HCT116 (cell line): ENCODE data around the gene LRRC14B. TPM values are rescaled to one million over a fixed set of nuclear protein-coding genes. Genes with fewer than 3 reads are reported as not detected.

Experiments
- ATAC-seq: fragments of 200-7000 bp; cut with Tn5 transposase; 2 replicates; pipeline ENCODE4 v1.9.1; 2020; ENCODE audit warnings: mild to moderate bottlenecking, moderate library complexity
- BruUV-seq: library from RNA; stranded (reverse); fragments of 400-500 nt; replicated peaks from 2 replicates; lab custom pipeline; 2021; lab: Mats Ljungman, UMichigan
- CTCF ChIA-PET: fragments of 300-600 bp; sonication (Branson Sonifier 250); formaldehyde crosslinking; loops from one replicate; lab custom pipeline; 2021; ENCODE audit warnings: antibody characterized with exemption; lab: Charles Lee
- POLR2A ChIA-PET: fragments of 300-600, 350-600 bp; sonication (Branson Sonifier 250); formaldehyde crosslinking; loops from one replicate; lab custom pipeline; 2021; ENCODE audit warnings: antibody characterized with exemption; lab: Charles Lee
- RAD21 ChIA-PET, 2 experiments: fragments of 300-600 bp; sonication (Branson Sonifier 250); formaldehyde crosslinking; loops; one replicate each; lab custom pipeline; 2023; ENCODE audit warnings: low total read pairs in 2 of 2; ENCODE audit not compliant: uncharacterized antibody in 2 of 2, unreplicated experiment in 2 of 2, low non-redundant PET in 1 of 2; lab: Charles Lee
- DNase-seq: peaks from one replicate; pipeline ENCODE4 v3.0.0-alpha.2; 2010; ENCODE audit warnings: low read depth, low spot score
- H2AFZ ChIP-seq: fragments of 200-600 bp; shearing (Covaris generic), sonication (generic); 2 replicates; pipeline ENCODE4 v1.6.1; 2017; ENCODE audit warnings: low read depth, mixed run types, mixed read lengths, antibody characterized with exemption, low read length; ENCODE audit not compliant: poor library complexity, severe bottlenecking
- H3K27ac ChIP-seq: 2 replicates; pipeline ENCODE4 v1.5.1; 2012; ENCODE audit warnings: low read depth, low read length
- H3K27me3 ChIP-seq: fragments of 200-600 bp; sonication (generic); 2 replicates; pipeline ENCODE4 v1.6.1; 2016; ENCODE audit warnings: mixed run types, low read length, mixed read lengths; ENCODE audit not compliant: insufficient read depth
- H3K36me3 ChIP-seq, 2 experiments: fragments of 200-500 bp in 1 of 2; fragments of 200-600 bp in 1 of 2; sonication (Bioruptor generic) in 1 of 2; sonication (generic) in 1 of 2; 2 replicates each; pipeline versions ENCODE4 v1.5.1 to v1.6.1; 2014 to 2016; ENCODE audit warnings: low read length in 2 of 2, inconsistent platforms in 1 of 2, mixed read lengths in 1 of 2, mixed run types in 1 of 2; ENCODE audit not compliant: insufficient read depth in 2 of 2, control insufficient read depth in 1 of 2
- H3K4me1 ChIP-seq, 2 experiments: fragments of 200-600 bp in 1 of 2; sonication (generic) in 1 of 2; 2 replicates each; pipeline versions ENCODE4 v1.5.1 to v1.6.1; 2012 to 2017; ENCODE audit warnings: low read length in 2 of 2, inconsistent platforms in 1 of 2, mild to moderate bottlenecking in 1 of 2, mixed read lengths in 1 of 2, mixed run types in 1 of 2, moderate library complexity in 1 of 2; ENCODE audit not compliant: insufficient read depth in 2 of 2, control insufficient read depth in 1 of 2
- H3K4me2 ChIP-seq: fragments of 200-600 bp; sonication (generic); 2 replicates; pipeline ENCODE4 v1.6.1; 2017; ENCODE audit warnings: mixed run types, low read length, mixed read lengths
- H3K4me3 ChIP-seq, 2 experiments: fragments of 200-600 bp in 1 of 2; sonication (generic) in 1 of 2; replicated peaks in 1 of 2; 2 replicates each; pipeline ENCODE4 v1.5.1; 2011 to 2016; ENCODE audit warnings: low read length in 2 of 2, control low read depth in 1 of 2, low read depth in 1 of 2, mild to moderate bottlenecking in 1 of 2, mixed read lengths in 1 of 2, mixed run types in 1 of 2
- H3K79me2 ChIP-seq: fragments of 200-600 bp; sonication (generic); 2 replicates; pipeline ENCODE4 v1.6.1; 2017; ENCODE audit warnings: mild to moderate bottlenecking, mixed run types, low read length, moderate library complexity, mixed read lengths; ENCODE audit not compliant: insufficient read depth
- H3K9ac ChIP-seq: fragments of 200-600 bp; sonication (generic); 2 replicates; pipeline ENCODE4 v1.6.1; 2016; ENCODE audit warnings: low read length, mixed read lengths
- H3K9me2 ChIP-seq: fragments of 200-600 bp; sonication (generic), shearing (Covaris generic); 2 replicates; pipeline ENCODE4 v1.6.1; 2017; ENCODE audit warnings: mixed run types, mild to moderate bottlenecking, moderate library complexity; ENCODE audit not compliant: insufficient read depth
- H3K9me3 ChIP-seq, 2 experiments: fragments of 200-500 bp in 1 of 2; fragments of 200-600 bp in 1 of 2; sonication (Bioruptor generic) in 1 of 2; sonication (generic) in 1 of 2; 2 replicates each; pipeline ENCODE4 v1.6.1; 2014 to 2017; ENCODE audit warnings: low read length in 2 of 2, mixed read lengths in 2 of 2, inconsistent platforms in 1 of 2, low read depth in 1 of 2, mild to moderate bottlenecking in 1 of 2, mixed run types in 1 of 2, moderate library complexity in 1 of 2; ENCODE audit not compliant: control insufficient read depth in 1 of 2, insufficient read depth in 1 of 2
- H4K20me1 ChIP-seq: fragments of 200-600 bp; sonication (generic), shearing (Covaris generic); 2 replicates; pipeline ENCODE4 v1.6.1; 2017; ENCODE audit warnings: mixed run types, mild to moderate bottlenecking, moderate library complexity; ENCODE audit not compliant: insufficient read depth
- CBX3 ChIP-seq: IDR thresholded peaks from 2 replicates; pipeline ENCODE4 v1.6.1; 2012; ENCODE audit warnings: low read depth
- CEBPB ChIP-seq: IDR thresholded peaks from 2 replicates; pipeline ENCODE4 v1.6.1; 2012; ENCODE audit warnings: low read depth
- EGR1 ChIP-seq: IDR thresholded peaks from 2 replicates; pipeline ENCODE4 v1.6.1; 2012; ENCODE audit warnings: low read depth
- ELF1 ChIP-seq: IDR thresholded peaks from 2 replicates; pipeline ENCODE4 v1.6.1; 2012; ENCODE audit warnings: low read depth, borderline replicate concordance
- EZH2 ChIP-seq: fragments of 200-600 bp; sonication (generic); IDR thresholded peaks from 2 replicates; pipeline ENCODE4 v1.6.1; 2017; ENCODE audit warnings: antibody characterized with exemption, mixed run types
- JUND ChIP-seq: IDR thresholded peaks from 2 replicates; pipeline ENCODE4 v1.6.1; 2012
- POLR2A ChIP-seq: IDR thresholded peaks from 2 replicates; pipeline ENCODE4 v1.7.0; 2011; ENCODE audit warnings: borderline replicate concordance; ENCODE audit not compliant: insufficient read depth, insufficient read length; ENCODE audit errors: extremely low read depth
- POLR2AphosphoS5 ChIP-seq: IDR thresholded peaks from 2 replicates; pipeline ENCODE4 v1.6.1; 2011; ENCODE audit warnings: mild to moderate bottlenecking, low read depth, low read length, moderate library complexity
- SIN3A ChIP-seq: IDR thresholded peaks from 2 replicates; pipeline ENCODE4 v1.6.1; 2012; ENCODE audit warnings: low read depth
- SP1 ChIP-seq: IDR thresholded peaks from 2 replicates; pipeline ENCODE4 v1.6.1; 2012; ENCODE audit warnings: low read depth
- SRF ChIP-seq: IDR thresholded peaks from 2 replicates; pipeline ENCODE4 v1.6.1; 2012; ENCODE audit warnings: low read depth
- TCF7L2 ChIP-seq: IDR thresholded peaks from 2 replicates; pipeline ENCODE4 v1.7.0; 2011; ENCODE audit warnings: borderline replicate concordance, inconsistent platforms; ENCODE audit not compliant: insufficient read depth, insufficient read length; ENCODE audit errors: extremely low read depth
- YY1 ChIP-seq: IDR thresholded peaks from 2 replicates; pipeline ENCODE4 v1.6.1; 2011; ENCODE audit warnings: low read length, low read depth, moderate library complexity, mild to moderate bottlenecking; ENCODE audit not compliant: insufficient replicate concordance; ENCODE audit errors: extremely low read depth
- ZFX ChIP-seq: fragments of 450-650 bp; IDR thresholded peaks from 2 replicates; pipeline ENCODE4 v1.6.1; 2017
- ZNF274 ChIP-seq: fragments of 200-500 bp; sonication (Bioruptor generic); IDR thresholded peaks from 2 replicates; pipeline ENCODE4 v1.6.1; 2014; ENCODE audit warnings: mild to moderate bottlenecking, low read depth, low read length, inconsistent platforms
- intact Hi-C: fragments of 100-400 bp; cut with micrococcal nuclease; formaldehyde crosslinking; loops from 2 replicates; pipeline ENCODE4 v1.10.0; 2022
- total RNA-seq: library from RNA; stranded (reverse); gene quantifications from one replicate; pipeline ENCODE4 v1.2.1, GENCODE V29; 2021; ENCODE audit not compliant: unreplicated experiment
- TF ChIP-seq, protein P1 (sequence below): IDR thresholded peaks from 2 replicates; pipeline ENCODE4 v1.6.1; 2012
- TF ChIP-seq, protein P2 (sequence below): IDR thresholded peaks from 2 replicates; pipeline ENCODE4 v1.6.1; 2011; ENCODE audit warnings: mild to moderate bottlenecking, low read length, moderate library complexity; ENCODE audit not compliant: insufficient replicate concordance; ENCODE audit errors: extremely low read depth
- TF ChIP-seq, protein P3 (sequence below): IDR thresholded peaks from 2 replicates; pipeline ENCODE4 v1.6.1; 2012
- TF ChIP-seq, protein P4 (sequence below): IDR thresholded peaks from 2 replicates; pipeline ENCODE4 v1.6.1; 2012; ENCODE audit warnings: low read depth

Gene LRRC14B
- total RNA-seq, 1 experiment from 2014 or later: not detected

DNA sequence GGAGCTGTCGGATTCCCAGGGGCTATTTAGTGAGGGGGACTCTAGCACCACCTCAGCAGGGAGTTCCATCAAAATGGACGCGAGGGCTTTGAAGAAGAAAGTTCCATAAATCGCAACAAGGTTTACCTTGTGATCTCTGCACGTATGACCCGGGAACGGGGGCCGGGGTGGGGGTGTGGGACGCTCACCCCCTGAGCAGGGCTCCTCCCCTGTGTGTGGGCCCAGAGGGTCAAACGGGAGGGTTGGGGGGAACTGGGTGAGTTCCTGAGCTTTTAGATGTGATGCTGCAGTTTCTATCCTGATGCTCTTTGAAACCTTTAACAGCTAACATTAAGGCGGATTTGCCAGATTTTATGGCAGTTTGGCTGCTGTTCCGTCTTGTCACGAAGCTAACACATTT, 18.9 kb upstream of the LRRC14B start (continued):
- TF ChIP-seq, protein P1, sequence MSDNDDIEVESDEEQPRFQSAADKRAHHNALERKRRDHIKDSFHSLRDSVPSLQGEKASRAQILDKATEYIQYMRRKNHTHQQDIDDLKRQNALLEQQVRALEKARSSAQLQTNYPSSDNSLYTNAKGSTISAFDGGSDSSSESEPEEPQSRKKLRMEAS: no peak
- TF ChIP-seq ELF1: no peak
- TF ChIP-seq, all 23 proteins: peak for 0

DNA sequence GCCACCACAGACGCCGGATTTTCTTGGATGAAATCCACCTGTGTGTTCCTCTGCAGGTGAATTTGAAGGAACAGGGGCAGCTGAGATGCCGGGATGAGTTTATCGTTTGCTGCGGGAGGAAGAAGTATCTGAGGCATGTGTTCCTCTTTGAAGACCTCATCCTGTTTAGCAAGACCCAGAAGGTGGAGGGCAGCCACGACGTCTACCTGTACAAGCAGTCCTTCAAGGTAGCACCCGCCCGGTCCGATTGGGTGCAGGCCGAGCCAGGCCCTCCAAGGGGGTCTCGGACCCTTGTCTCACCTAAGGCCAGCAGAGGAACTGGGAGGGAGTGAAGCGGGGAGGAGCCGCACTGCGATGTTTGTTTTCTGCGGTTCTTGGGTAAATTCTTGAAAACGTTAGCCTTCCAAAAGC, 18.4 kb upstream of the LRRC14B start:
- H3K79me2 ChIP-seq: no peaks in the 10 kb centered on the region
- peaks cover 0 to 6% of the 10 kb centered on the region in 2 experiments; a peak in 2 of 4 replicates for H3K4me1 ChIP-seq
- H3K36me3 ChIP-seq: no peaks in the 10 kb centered on the region
- POLR2A ChIA-PET: no interaction called here
- BruUV-seq: no TSS peak
- intact Hi-C loops: no loop called here
- RAD21 ChIA-PET: no interaction called here
- H3K27ac ChIP-seq: no peak overlapping the region
- H3K9ac ChIP-seq: no peak overlapping the region
- no peak overlapping the region for H3K4me3 ChIP-seq
- H2AFZ ChIP-seq: no peak overlapping the region
- CTCF ChIA-PET: no interaction called here
- H3K9me2 ChIP-seq: no peaks in the 10 kb centered on the region
- no peak for TF ChIP-seq SIN3A
- TF ChIP-seq, protein P2, sequence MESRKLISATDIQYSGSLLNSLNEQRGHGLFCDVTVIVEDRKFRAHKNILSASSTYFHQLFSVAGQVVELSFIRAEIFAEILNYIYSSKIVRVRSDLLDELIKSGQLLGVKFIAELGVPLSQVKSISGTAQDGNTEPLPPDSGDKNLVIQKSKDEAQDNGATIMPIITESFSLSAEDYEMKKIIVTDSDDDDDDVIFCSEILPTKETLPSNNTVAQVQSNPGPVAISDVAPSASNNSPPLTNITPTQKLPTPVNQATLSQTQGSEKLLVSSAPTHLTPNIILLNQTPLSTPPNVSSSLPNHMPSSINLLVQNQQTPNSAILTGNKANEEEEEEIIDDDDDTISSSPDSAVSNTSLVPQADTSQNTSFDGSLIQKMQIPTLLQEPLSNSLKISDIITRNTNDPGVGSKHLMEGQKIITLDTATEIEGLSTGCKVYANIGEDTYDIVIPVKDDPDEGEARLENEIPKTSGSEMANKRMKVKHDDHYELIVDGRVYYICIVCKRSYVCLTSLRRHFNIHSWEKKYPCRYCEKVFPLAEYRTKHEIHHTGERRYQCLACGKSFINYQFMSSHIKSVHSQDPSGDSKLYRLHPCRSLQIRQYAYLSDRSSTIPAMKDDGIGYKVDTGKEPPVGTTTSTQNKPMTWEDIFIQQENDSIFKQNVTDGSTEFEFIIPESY: no peak
- TF ChIP-seq EZH2: no peak
- TF ChIP-seq SRF: no peak
- TF ChIP-seq, protein P3, sequence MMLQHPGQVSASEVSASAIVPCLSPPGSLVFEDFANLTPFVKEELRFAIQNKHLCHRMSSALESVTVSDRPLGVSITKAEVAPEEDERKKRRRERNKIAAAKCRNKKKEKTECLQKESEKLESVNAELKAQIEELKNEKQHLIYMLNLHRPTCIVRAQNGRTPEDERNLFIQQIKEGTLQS: no peak
- no peak for TF ChIP-seq SP1
- TF ChIP-seq POLR2AphosphoS5: no peak
- TF ChIP-seq, protein P4, sequence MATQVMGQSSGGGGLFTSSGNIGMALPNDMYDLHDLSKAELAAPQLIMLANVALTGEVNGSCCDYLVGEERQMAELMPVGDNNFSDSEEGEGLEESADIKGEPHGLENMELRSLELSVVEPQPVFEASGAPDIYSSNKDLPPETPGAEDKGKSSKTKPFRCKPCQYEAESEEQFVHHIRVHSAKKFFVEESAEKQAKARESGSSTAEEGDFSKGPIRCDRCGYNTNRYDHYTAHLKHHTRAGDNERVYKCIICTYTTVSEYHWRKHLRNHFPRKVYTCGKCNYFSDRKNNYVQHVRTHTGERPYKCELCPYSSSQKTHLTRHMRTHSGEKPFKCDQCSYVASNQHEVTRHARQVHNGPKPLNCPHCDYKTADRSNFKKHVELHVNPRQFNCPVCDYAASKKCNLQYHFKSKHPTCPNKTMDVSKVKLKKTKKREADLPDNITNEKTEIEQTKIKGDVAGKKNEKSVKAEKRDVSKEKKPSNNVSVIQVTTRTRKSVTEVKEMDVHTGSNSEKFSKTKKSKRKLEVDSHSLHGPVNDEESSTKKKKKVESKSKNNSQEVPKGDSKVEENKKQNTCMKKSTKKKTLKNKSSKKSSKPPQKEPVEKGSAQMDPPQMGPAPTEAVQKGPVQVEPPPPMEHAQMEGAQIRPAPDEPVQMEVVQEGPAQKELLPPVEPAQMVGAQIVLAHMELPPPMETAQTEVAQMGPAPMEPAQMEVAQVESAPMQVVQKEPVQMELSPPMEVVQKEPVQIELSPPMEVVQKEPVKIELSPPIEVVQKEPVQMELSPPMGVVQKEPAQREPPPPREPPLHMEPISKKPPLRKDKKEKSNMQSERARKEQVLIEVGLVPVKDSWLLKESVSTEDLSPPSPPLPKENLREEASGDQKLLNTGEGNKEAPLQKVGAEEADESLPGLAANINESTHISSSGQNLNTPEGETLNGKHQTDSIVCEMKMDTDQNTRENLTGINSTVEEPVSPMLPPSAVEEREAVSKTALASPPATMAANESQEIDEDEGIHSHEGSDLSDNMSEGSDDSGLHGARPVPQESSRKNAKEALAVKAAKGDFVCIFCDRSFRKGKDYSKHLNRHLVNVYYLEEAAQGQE: no peak
- no peak for TF ChIP-seq POLR2A
- no peak for TF ChIP-seq ZNF274
- TF ChIP-seq CBX3: no peak
- TF ChIP-seq CEBPB: no peak
- TF ChIP-seq ZFX: no peak
- TF ChIP-seq EGR1: no peak
- no peak for TF ChIP-seq ELF1
- no peak for TF ChIP-seq TCF7L2
- no peak for TF ChIP-seq JUND
- no peak for TF ChIP-seq YY1
- TF ChIP-seq, all 23 proteins: peak for 0
- ATAC-seq (no peak), DNase-seq (no peak)
- Histone ChIP-seq H3K4me2 (no peak overlapping the region), H3K27me3 (no peaks in the 10 kb centered on the region), H4K20me1 (no peaks in the 10 kb centered on the region), H3K9me3 (no peaks in the 10 kb centered on the region)
